Astrocyte of the cerebellum (primary cell): Measurements from ENCODE around the gene NLGN4X.
A peak's percentile ranks its signal among the peaks of the same experiment; 100 is the strongest.

Source experiments
- DNase-seq: peaks from one replicate; pipeline ENCODE4 v3.0.0-alpha.2; 2011; ENCODE audit warnings: low read depth
- H3K4me3 ChIP-seq: 2 replicates; pipeline ENCODE4 v1.5.1; 2011; ENCODE audit warnings: mild to moderate bottlenecking, low read depth, low read length, moderate library complexity
- CTCF ChIP-seq: IDR thresholded peaks from 2 replicates; pipeline ENCODE4 v1.5.1; 2012; ENCODE audit warnings: low read length, low read depth, moderate library complexity, mild to moderate bottlenecking; ENCODE audit errors: missing control alignments
- in situ Hi-C: cut with HindIII; loops from 2 replicates; pipeline ENCODE4 v1.10.0; 2017; ENCODE audit warnings: low sequenced_read_pairs

Gene NLGN4X

GRCh38 chrX:6026980-6027379 is 201.7 kb downstream of the NLGN4X start:
- in situ Hi-C loops: no loop called here
- H3K4me3 ChIP-seq: no peak overlapping the region
- no peak for TF ChIP-seq CTCF
- no peak for DNase-seq

GRCh38 chrX:6026429-6026828 is 202.2 kb downstream of the NLGN4X start:
- H3K4me3 ChIP-seq: no peak overlapping the region
- no peak for DNase-seq
- in situ Hi-C loops: no loop called here
- TF ChIP-seq CTCF: no peak

- in situ Hi-C loops: no loop called here
Observed at GRCh38 chrX:6024204-6024603, 204.5 kb downstream of the NLGN4X start.

GRCh38 chrX:6021316-6022091 is 207.2 kb downstream of the NLGN4X start:
- peak; percentile 81 for TF ChIP-seq CTCF
- in situ Hi-C loops: no loop called here
- H3K4me3 ChIP-seq: no peak overlapping the region
- DNase-seq: peak; percentile 39

More at GRCh38 chrX:6024204-6024603, 204.5 kb downstream of the NLGN4X start:
- DNase-seq: no peak
- TF ChIP-seq CTCF: no peak
- no peak overlapping the region for H3K4me3 ChIP-seq

- DNase-seq: no peak
- no peak overlapping the region for H3K4me3 ChIP-seq
- in situ Hi-C loops: no loop called here
- no peak for TF ChIP-seq CTCF
Observed at GRCh38 chrX:6019076-6019475, 209.6 kb downstream of the NLGN4X start.

- no peak overlapping the region for H3K4me3 ChIP-seq
- no peak for TF ChIP-seq CTCF
- in situ Hi-C loops: no loop called here
- DNase-seq: no peak
Observed at GRCh38 chrX:6015423-6015822, 213.2 kb downstream of the NLGN4X start.
